ENCODE results near the gene ADGRL1. TPM values are rescaled to one million over a fixed set of nuclear protein-coding genes. Genes with fewer than 3 reads are reported as not detected.

The ADGRL1 gene
- total and polyA plus RNA-seq, 3 donors from 2014 or later: 23.8 to 57.2 (median 45.0) TPM

DNA sequence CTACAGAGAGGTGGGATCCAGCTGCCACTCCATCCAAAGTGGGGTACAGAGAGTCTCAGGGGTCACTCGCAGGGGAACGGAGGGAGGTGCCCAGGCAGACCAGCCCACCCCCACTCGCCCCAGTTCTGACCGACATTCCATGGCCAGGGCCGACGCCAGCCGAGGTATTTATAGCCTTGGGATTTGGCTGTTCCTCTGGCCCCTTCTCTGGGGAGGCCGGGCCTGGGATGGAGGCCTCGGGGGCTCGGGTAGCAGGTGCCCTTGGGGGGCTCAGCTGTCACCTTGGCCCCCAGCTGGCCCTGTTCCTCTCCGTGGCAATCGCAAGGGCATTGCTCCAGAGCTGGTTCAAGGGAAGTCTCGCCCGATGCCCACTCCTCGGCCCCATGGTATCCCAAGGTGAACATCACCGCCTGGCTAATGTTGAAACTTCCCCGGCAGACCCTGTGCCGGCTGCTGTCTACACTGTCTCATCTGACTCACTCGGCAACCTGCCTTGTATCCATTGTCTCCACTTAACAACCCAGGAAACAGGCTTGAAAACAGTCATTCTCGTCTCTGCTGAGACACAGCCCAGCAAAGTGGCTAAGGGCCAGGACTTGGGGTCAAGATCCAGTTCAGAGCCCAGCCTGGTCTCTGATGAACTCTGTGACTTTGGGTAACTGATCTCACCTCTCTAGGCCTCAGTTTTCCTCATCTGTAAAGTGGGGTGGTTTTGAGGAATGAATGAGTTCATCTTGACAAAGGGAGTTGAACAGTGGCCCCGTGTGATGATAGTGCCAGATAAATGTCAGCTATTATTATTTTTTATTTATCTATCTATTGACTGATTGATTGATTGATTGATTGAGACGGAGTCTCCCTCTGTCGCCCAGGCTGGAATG lies 98.1 kb downstream of the ADGRL1 start:
- Histone ChIP-seq H3K4me1 (peaks cover 32% of the 10 kb centered on the region), H3K36me3 (ENCODE audit: low read depth, missing control alignments) (no peaks in the 10 kb centered on the region), H3K9me3 (no peaks in the 10 kb centered on the region), H3K27ac (peak overlapping the region; percentile 65 to 80), H3K27me3 (no peaks in the 10 kb centered on the region), H3K4me3 (no peak overlapping the region)
- WGBS, 2 donors: 55 to 67% methylated on average over 14 to 19 of the region's 23 CpGs
- TF ChIP-seq, protein P1, sequence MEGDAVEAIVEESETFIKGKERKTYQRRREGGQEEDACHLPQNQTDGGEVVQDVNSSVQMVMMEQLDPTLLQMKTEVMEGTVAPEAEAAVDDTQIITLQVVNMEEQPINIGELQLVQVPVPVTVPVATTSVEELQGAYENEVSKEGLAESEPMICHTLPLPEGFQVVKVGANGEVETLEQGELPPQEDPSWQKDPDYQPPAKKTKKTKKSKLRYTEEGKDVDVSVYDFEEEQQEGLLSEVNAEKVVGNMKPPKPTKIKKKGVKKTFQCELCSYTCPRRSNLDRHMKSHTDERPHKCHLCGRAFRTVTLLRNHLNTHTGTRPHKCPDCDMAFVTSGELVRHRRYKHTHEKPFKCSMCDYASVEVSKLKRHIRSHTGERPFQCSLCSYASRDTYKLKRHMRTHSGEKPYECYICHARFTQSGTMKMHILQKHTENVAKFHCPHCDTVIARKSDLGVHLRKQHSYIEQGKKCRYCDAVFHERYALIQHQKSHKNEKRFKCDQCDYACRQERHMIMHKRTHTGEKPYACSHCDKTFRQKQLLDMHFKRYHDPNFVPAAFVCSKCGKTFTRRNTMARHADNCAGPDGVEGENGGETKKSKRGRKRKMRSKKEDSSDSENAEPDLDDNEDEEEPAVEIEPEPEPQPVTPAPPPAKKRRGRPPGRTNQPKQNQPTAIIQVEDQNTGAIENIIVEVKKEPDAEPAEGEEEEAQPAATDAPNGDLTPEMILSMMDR (IDR thresholded peaks at IDR 0.05): no peak
- TF ChIP-seq POLR2A (IDR thresholded peaks at IDR 0.05): no peak
- peak; percentile 41 for DNase-seq
- intact Hi-C loops (cut with DNase I; ENCODE audit: low total_unique reads): no loop called here

DNA sequence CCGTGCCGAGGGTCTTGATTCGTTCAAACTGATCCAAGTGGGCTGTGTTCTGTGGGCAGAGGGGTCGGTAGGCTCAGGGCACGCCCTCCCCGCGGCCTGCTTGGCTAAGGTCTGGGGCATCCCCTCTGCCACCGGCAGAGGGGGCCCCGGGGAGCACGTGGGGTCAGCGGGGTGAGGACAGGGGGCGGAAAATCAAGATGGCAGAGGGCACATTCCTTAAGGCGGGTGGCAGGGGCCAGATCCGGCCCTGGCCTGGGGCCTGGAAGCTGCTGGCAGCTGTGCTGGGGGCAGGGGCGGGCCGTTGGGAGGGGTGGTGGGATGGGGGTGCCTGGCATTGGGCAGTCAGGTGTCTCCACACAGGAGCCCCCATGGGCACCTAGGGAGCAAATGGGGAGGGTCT lies 99.1 kb downstream of the ADGRL1 start:
- no peak for TF ChIP-seq POLR2A (IDR thresholded peaks at IDR 0.05)
- TF ChIP-seq, protein P1 (IDR thresholded peaks at IDR 0.05): no peak
- 86 to 100% methylated on average over 4 to 16 of the region's 16 CpGs for WGBS, 2 donors
- DNase-seq: no peak
- peaks cover 23% of the 10 kb centered on the region for H3K4me1 ChIP-seq
- no peak overlapping the region for H3K4me3 ChIP-seq
- H3K36me3 ChIP-seq (ENCODE audit: low read depth, missing control alignments): no peaks in the 10 kb centered on the region
- H3K27ac ChIP-seq: peak overlapping the region; percentile 65 to 80
- intact Hi-C loops (cut with DNase I; ENCODE audit: low total_unique reads): no loop called here
- no peaks in the 10 kb centered on the region for H3K9me3 ChIP-seq
- H3K27me3 ChIP-seq: no peaks in the 10 kb centered on the region

GRCh38 chr19:14105680-14106079 lies 100.3 kb downstream of the ADGRL1 start:
- no peak for DNase-seq
- 78 to 85% methylated on average over 8 of the region's 8 CpGs for WGBS, 2 donors
- Histone ChIP-seq H3K36me3 (ENCODE audit: low read depth, missing control alignments) (no peaks in the 10 kb centered on the region), H3K4me3 (no peak overlapping the region), H3K27ac (no peak overlapping the region), H3K9me3 (no peaks in the 10 kb centered on the region), H3K4me1 (peaks cover 13% of the 10 kb centered on the region), H3K27me3 (no peaks in the 10 kb centered on the region)
- TF ChIP-seq, protein P1 (IDR thresholded peaks at IDR 0.05): no peak
- no peak for TF ChIP-seq POLR2A (IDR thresholded peaks at IDR 0.05)
- intact Hi-C loops (cut with DNase I; ENCODE audit: low total_unique reads): no loop called here

- peak overlapping the region; percentile 11 to 48 for H3K27ac ChIP-seq
- DNase-seq: no peak
- WGBS, 2 donors: 30 to 80% methylated on average over 1 of the region's 1 CpG
- no peaks in the 10 kb centered on the region for H3K9me3 ChIP-seq
- H3K27me3 ChIP-seq: no peaks in the 10 kb centered on the region
- TF ChIP-seq, protein P1 (IDR thresholded peaks at IDR 0.05): no peak
- peaks cover 9% of the 10 kb centered on the region for H3K4me1 ChIP-seq
- intact Hi-C loops (cut with DNase I; ENCODE audit: low total_unique reads): no loop called here
- H3K4me3 ChIP-seq: no peak overlapping the region
- no peaks in the 10 kb centered on the region for H3K36me3 ChIP-seq (ENCODE audit: low read depth, missing control alignments)
Observed at GRCh38 chr19:14103310-14103709, 102.7 kb downstream of the ADGRL1 start.

DNA sequence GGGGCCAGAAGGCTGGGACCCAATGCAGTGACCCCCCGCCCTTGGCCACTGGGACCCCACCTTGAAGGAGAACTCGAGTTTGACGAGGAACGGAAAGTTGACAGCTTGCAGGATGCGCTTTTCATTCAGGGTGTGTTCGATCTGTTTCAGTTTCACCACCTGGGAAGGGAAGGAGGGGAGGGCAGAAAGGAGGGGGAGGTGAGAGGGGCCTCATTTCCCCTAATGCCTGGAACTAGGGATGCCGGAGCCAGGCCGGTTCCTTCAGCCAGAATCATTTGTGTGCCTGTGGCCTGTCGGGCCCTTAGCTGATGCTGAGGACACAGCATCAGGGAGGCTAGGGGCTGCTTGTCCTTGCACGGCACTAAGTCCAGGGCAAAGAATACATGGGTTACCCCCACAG lies 103.2 kb downstream of the ADGRL1 start:
- H3K9me3 ChIP-seq: no peaks in the 10 kb centered on the region
- H3K4me1 ChIP-seq: peaks cover 6% of the 10 kb centered on the region
- H3K27ac ChIP-seq: peak overlapping the region; percentile 11 to 48
- DNase-seq: no peak
- intact Hi-C loops (cut with DNase I; ENCODE audit: low total_unique reads): no loop called here
- no peaks in the 10 kb centered on the region for H3K36me3 ChIP-seq (ENCODE audit: low read depth, missing control alignments)
- no peaks in the 10 kb centered on the region for H3K27me3 ChIP-seq
- no peak overlapping the region for H3K4me3 ChIP-seq
- TF ChIP-seq, protein P1 (IDR thresholded peaks at IDR 0.05): no peak
- WGBS, 2 donors: 74 to 80% methylated on average over 10 of the region's 10 CpGs
